ENCODE results near the gene ELL. TPM values are rescaled to one million over a fixed set of nuclear protein-coding genes. Genes with fewer than 3 reads are reported as not detected.

Gene ELL
- total and polyA plus RNA-seq, 9 of the 15 experiments (the other 6 are each of a cell fraction or from before 2014, with no cell fraction given): 0.24 to 22.5 (median 4.1) TPM

DNA sequence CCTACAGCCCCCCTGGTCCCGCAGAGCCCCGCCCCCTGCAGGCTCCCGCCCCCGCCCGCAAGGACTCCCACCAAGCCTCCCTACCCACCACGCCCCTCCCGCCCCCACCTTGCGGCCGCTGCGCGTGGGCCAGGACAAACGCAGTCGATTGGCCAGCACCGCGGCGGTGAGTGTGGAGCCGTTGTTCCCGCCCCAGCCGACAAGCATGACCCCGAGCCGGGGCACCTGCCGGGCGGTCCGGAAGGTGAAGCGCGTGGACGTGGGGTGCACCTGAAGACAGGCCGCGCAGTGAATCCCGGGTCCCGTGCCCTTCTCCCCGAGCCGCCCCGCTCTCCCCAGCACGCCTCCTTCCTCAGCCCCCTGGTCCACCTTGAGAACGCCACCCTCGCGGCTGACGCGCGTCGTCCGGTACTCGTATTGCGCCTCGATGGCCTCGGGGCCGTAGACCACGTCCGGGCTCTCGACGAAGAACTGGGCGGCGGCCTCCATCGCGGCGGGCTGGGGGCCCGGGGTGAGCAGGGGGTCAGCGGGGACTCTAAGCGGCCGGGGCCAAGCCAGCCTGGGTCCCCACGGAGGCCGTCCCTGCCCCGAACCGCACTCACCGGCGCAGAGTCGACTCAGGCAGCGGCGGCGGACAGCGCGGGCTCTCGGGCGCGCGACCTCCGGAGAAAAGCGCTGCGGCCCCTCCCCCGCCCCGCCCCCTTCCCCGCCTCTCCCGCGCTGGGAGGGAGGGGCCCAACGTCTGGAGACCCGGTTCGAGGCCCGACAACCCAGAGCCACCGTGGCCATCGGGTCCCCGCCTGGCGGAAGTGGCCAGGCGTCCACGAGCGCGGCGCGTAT is 84.2 kb downstream of the ELL start, which contains the start of gene ISYNA1 (continued):
- TF ChIP-seq, protein P1, sequence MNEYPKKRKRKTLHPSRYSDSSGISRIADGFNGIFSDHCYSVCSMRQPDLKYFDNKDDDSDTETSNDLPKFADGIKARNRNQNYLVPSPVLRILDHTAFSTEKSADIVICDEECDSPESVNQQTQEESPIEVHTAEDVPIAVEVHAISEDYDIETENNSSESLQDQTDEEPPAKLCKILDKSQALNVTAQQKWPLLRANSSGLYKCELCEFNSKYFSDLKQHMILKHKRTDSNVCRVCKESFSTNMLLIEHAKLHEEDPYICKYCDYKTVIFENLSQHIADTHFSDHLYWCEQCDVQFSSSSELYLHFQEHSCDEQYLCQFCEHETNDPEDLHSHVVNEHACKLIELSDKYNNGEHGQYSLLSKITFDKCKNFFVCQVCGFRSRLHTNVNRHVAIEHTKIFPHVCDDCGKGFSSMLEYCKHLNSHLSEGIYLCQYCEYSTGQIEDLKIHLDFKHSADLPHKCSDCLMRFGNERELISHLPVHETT (CRISPR knock-in tag; conservative IDR thresholded peaks at IDR 0.05 in 1 of 2, IDR thresholded peaks at IDR 0.05 in 1 of 2): peak in 1 of 2 experiments; percentile 26; a peak in 1 of 4 replicates
- TF ChIP-seq NFXL1 (CRISPR knock-in tag; IDR thresholded peaks at IDR 0.05) (no peak), PBX2 (CRISPR knock-in tag; IDR thresholded peaks at IDR 0.05; ENCODE audit: low read depth) (no peak), PBX2 (tag; conservative IDR thresholded peaks at IDR 0.05; ENCODE audit: low read depth) (no peak), NFATC3 (IDR thresholded peaks at IDR 0.05) (no peak), HMBOX1 (IDR thresholded peaks at IDR 0.05) (no peak), ZNF445 (CRISPR knock-in tag; IDR thresholded peaks at IDR 0.05; ENCODE audit: low read depth) (no peak), MBD2 (IDR thresholded peaks at IDR 0.05; ENCODE audit: borderline replicate concordance, low read depth) (0 out of 2 replicates have a peak, but pooled peaks have one; percentile 9), ELF4 (CRISPR knock-in tag; IDR thresholded peaks at IDR 0.05) (no peak), TCF3 (CRISPR knock-in tag; IDR thresholded peaks at IDR 0.05) (peak; percentile 17; the same call in 1 of the 2 replicates), PML (IDR thresholded peaks at IDR 0.05; ENCODE audit: low read length) (no peak; the same call in 1 of the 2 replicates), RFX5 (IDR thresholded peaks at IDR 0.05; ENCODE audit: low read depth, low read length) (no peak), SRSF3 (IDR thresholded peaks at IDR 0.05; ENCODE audit: insufficient read depth, low read length) (no peak)
- TF ChIP-seq, protein P2, sequence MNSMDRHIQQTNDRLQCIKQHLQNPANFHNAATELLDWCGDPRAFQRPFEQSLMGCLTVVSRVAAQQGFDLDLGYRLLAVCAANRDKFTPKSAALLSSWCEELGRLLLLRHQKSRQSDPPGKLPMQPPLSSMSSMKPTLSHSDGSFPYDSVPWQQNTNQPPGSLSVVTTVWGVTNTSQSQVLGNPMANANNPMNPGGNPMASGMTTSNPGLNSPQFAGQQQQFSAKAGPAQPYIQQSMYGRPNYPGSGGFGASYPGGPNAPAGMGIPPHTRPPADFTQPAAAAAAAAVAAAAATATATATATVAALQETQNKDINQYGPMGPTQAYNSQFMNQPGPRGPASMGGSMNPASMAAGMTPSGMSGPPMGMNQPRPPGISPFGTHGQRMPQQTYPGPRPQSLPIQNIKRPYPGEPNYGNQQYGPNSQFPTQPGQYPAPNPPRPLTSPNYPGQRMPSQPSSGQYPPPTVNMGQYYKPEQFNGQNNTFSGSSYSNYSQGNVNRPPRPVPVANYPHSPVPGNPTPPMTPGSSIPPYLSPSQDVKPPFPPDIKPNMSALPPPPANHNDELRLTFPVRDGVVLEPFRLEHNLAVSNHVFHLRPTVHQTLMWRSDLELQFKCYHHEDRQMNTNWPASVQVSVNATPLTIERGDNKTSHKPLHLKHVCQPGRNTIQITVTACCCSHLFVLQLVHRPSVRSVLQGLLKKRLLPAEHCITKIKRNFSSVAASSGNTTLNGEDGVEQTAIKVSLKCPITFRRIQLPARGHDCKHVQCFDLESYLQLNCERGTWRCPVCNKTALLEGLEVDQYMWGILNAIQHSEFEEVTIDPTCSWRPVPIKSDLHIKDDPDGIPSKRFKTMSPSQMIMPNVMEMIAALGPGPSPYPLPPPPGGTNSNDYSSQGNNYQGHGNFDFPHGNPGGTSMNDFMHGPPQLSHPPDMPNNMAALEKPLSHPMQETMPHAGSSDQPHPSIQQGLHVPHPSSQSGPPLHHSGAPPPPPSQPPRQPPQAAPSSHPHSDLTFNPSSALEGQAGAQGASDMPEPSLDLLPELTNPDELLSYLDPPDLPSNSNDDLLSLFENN (IDR thresholded peaks at IDR 0.05; ENCODE audit: low read depth in 2 of 2, low read length in 2 of 2): no peak
- TF ChIP-seq, protein P3, sequence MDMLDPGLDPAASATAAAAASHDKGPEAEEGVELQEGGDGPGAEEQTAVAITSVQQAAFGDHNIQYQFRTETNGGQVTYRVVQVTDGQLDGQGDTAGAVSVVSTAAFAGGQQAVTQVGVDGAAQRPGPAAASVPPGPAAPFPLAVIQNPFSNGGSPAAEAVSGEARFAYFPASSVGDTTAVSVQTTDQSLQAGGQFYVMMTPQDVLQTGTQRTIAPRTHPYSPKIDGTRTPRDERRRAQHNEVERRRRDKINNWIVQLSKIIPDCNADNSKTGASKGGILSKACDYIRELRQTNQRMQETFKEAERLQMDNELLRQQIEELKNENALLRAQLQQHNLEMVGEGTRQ (CRISPR knock-in tag; IDR thresholded peaks at IDR 0.05): no peak
